SU-DHL-6 (cell line): ENCODE data around the gene KIAA1191.

ENCODE experiments used
- H2AFZ ChIP-seq: fragments of 200-600 bp; sonication (generic); 2 replicates; pipeline ENCODE4 v1.6.1; 2014; ENCODE audit warnings: low read depth, mild to moderate bottlenecking, moderate library complexity, mixed read lengths, antibody characterized with exemption, low read length; ENCODE audit not compliant: severe bottlenecking
- H3F3A ChIP-seq: fragments of 200-600 bp; shearing (Covaris generic); 2 replicates; pipeline ENCODE4 v1.6.0; 2016; ENCODE audit warnings: antibody characterized with exemption, mild to moderate bottlenecking; ENCODE audit not compliant: insufficient read depth
- H3K27ac ChIP-seq: fragments of 200-600 bp; sonication (generic); 2 replicates; pipeline ENCODE4 v1.5.1; 2016; ENCODE audit warnings: low read depth, mild to moderate bottlenecking, low read length, moderate library complexity, mixed read lengths
- H3K27me3 ChIP-seq: fragments of 200-600 bp; sonication (generic), shearing (Covaris generic); 2 replicates; pipeline ENCODE4 v1.6.0; 2014; ENCODE audit warnings: mild to moderate bottlenecking, low read length
- H3K36me3 ChIP-seq: fragments of 200-600 bp; sonication (generic); 2 replicates; pipeline ENCODE4 v1.6.1; 2014; ENCODE audit warnings: mild to moderate bottlenecking, low read length, mixed read lengths
- H3K4me2 ChIP-seq: fragments of 300-600, 200-600 bp; shearing (Covaris generic), sonication (generic); 2 replicates; pipeline ENCODE4 v1.6.0; 2014; ENCODE audit warnings: low read length, low read depth, mild to moderate bottlenecking; ENCODE audit not compliant: poor library complexity, severe bottlenecking
- H3K4me3 ChIP-seq: fragments of 200-600 bp; sonication (generic); 2 replicates; pipeline ENCODE4 v1.5.1; 2014; ENCODE audit warnings: antibody characterized with exemption, low read length, mild to moderate bottlenecking, mixed read lengths; ENCODE audit not compliant: insufficient read depth, poor library complexity, severe bottlenecking
- H3K79me2 ChIP-seq: fragments of 200-600 bp; sonication (generic); 2 replicates; pipeline ENCODE4 v1.6.1; 2014; ENCODE audit warnings: mild to moderate bottlenecking, low read length, moderate library complexity; ENCODE audit not compliant: insufficient read depth
- H3K9ac ChIP-seq: fragments of 200-600 bp; sonication (generic); 2 replicates; pipeline ENCODE4 v1.7.0; 2014; ENCODE audit warnings: mild to moderate bottlenecking, low read length
- H3K9me2 ChIP-seq: fragments of 200-600 bp; sonication (generic); replicated peaks from 2 replicates; pipeline ENCODE4 v1.6.1; 2014; ENCODE audit warnings: low read length; ENCODE audit not compliant: insufficient read depth
- H3K9me3 ChIP-seq: fragments of 200-600 bp; sonication (generic); 2 replicates; pipeline ENCODE4 v1.6.1; 2014; ENCODE audit warnings: low read length, mixed read lengths; ENCODE audit not compliant: insufficient read depth
- H4K20me1 ChIP-seq: fragments of 200-600 bp; sonication (generic); 2 replicates; pipeline ENCODE4 v1.6.1; 2014; ENCODE audit warnings: low read depth, mild to moderate bottlenecking, antibody characterized with exemption, low read length, moderate library complexity, mixed read lengths
- CTCF ChIP-seq: fragments of 200-600 bp; sonication (generic); IDR thresholded peaks from one replicate; pipeline ENCODE4 v1.5.1; 2017; ENCODE audit warnings: antibody characterized with exemption, mild to moderate bottlenecking, low read length, moderate library complexity; ENCODE audit not compliant: insufficient read depth, poor library complexity, severe bottlenecking
- EZH2phosphoT487 ChIP-seq: fragments of 200-600 bp; sonication (generic), shearing (Covaris generic); conservative IDR thresholded peaks from 2 replicates; pipeline ENCODE4 v1.6.1; 2018; ENCODE audit warnings: mild to moderate bottlenecking, antibody characterized with exemption, low read length, moderate library complexity, mixed read lengths

KIAA1191 gene

GRCh38 chr5:176389135-176390123 lies 27.9 kb upstream of the KIAA1191 start:
- 0 out of 2 replicates have a peak, but pooled peaks cover 3% of the 10 kb centered on the region for H3F3A ChIP-seq
- no peak overlapping the region for H2AFZ ChIP-seq
- peak overlapping the region; percentile 95 for H3K4me2 ChIP-seq
- H3K79me2 ChIP-seq: peaks cover 52% of the 10 kb centered on the region
- H3K27ac ChIP-seq: peak overlapping the region; percentile 68
- no peaks in the 10 kb centered on the region for H3K9me2 ChIP-seq
- peaks cover 8% of the 10 kb centered on the region; the same call in 1 of the 2 replicates for H4K20me1 ChIP-seq
- peaks cover 12% of the 10 kb centered on the region for H3K36me3 ChIP-seq
- TF ChIP-seq EZH2phosphoT487: no peak
- TF ChIP-seq CTCF: no peak
- H3K9me3 ChIP-seq: no peaks in the 10 kb centered on the region
- H3K9ac ChIP-seq: peak overlapping the region; percentile 85
- no peaks in the 10 kb centered on the region for H3K27me3 ChIP-seq
- peak overlapping the region; percentile 92 for H3K4me3 ChIP-seq

GRCh38 chr5:176388444-176389134 lies 27.0 kb upstream of the KIAA1191 start, which contains the start of the genes HIGD2A and NOP16:
Gene HIGD2A, plus strand, starts transcription at chr5:176388751. Its CDS starts 69 bp downstream, at chr5:176388820.
Gene NOP16, minus strand, starts transcription at chr5:176388598. Its CDS starts 59 bp downstream, at chr5:176388539.
- H3K4me3 ChIP-seq: peak within 1 kb of the TSS; percentile 92
- peaks cover 8% of the 10 kb centered on the region; the same call in 1 of the 2 replicates for H4K20me1 ChIP-seq
- H3K9ac ChIP-seq: peak within 1 kb of the TSS; percentile 85
- peaks cover 52% of the 10 kb centered on the region for H3K79me2 ChIP-seq
- no peaks in the 10 kb centered on the region for H3K9me2 ChIP-seq
- no peak for TF ChIP-seq EZH2phosphoT487
- H3F3A ChIP-seq: 0 out of 2 replicates have a peak, but pooled peaks cover 3% of the 10 kb centered on the region
- H3K4me2 ChIP-seq: peak within 1 kb of the TSS; percentile 95
- no peaks in the 10 kb centered on the region for H3K27me3 ChIP-seq
- H3K9me3 ChIP-seq: no peaks in the 10 kb centered on the region
- peak within 1 kb of the TSS; percentile 88 for H2AFZ ChIP-seq
- H3K36me3 ChIP-seq: peaks cover 12% of the 10 kb centered on the region
- peak within 1 kb of the TSS; percentile 88 for H3K27ac ChIP-seq

GRCh38 chr5:176388003-176388443 lies 26.5 kb upstream of the KIAA1191 start:
- Histone ChIP-seq H3K36me3 (peaks cover 12% of the 10 kb centered on the region), H2AFZ (peak overlapping the region; percentile 14), H3K4me3 (peak overlapping the region; percentile 92), H3K4me2 (peak overlapping the region; percentile 78), H4K20me1 (peaks cover 8% of the 10 kb centered on the region; the same call in 1 of the 2 replicates), H3K27me3 (no peaks in the 10 kb centered on the region), H3K27ac (no peak overlapping the region; the same call in 1 of the 2 replicates), H3K79me2 (peaks cover 52% of the 10 kb centered on the region), H3F3A (0 out of 2 replicates have a peak, but pooled peaks cover 3% of the 10 kb centered on the region), H3K9me2 (no peaks in the 10 kb centered on the region), H3K9ac (peak overlapping the region; percentile 85), H3K9me3 (no peaks in the 10 kb centered on the region)
- no peak for TF ChIP-seq CTCF
- no peak for TF ChIP-seq EZH2phosphoT487
